Activated naive CD4-positive, alpha-beta T cell treated with anti-CD3 and anti-CD28 coated beads for 36 hours (primary cell): Measurements from ENCODE around the gene ZXDC. TPM values are rescaled to one million over a fixed set of nuclear protein-coding genes. Genes with fewer than 3 reads are reported as not detected.

Source experiments
- CTCF ChIA-PET: fragments of 350-600 bp; sonication (Branson Sonifier 250); formaldehyde crosslinking; loops from one replicate; lab custom pipeline; 2021; ENCODE audit warnings: antibody characterized with exemption; lab: Charles Lee
- DNase-seq: peaks from one replicate; pipeline ENCODE4 v3.0.0-alpha.2; 2020
- H3K27ac Mint-ChIP-seq: one replicate; pipeline ENCODE4 v1.8.0; 2021; ENCODE audit warnings: mild to moderate bottlenecking, mixed read lengths
- H3K27me3 Mint-ChIP-seq: one replicate; pipeline ENCODE4 v1.8.0; 2021; ENCODE audit warnings: low read depth, mixed read lengths
- H3K36me3 Mint-ChIP-seq: one replicate; pipeline ENCODE4 v1.8.0; 2021; ENCODE audit warnings: low read depth, mixed read lengths
- H3K4me1 Mint-ChIP-seq: one replicate; pipeline ENCODE4 v1.8.0; 2021; ENCODE audit warnings: low read depth, mixed read lengths
- H3K4me3 Mint-ChIP-seq: one replicate; pipeline ENCODE4 v1.8.0; 2021; ENCODE audit warnings: mild to moderate bottlenecking, moderate library complexity, mixed read lengths
- H3K9me3 Mint-ChIP-seq: one replicate; pipeline ENCODE4 v1.8.0; 2021; ENCODE audit warnings: mixed read lengths
- intact Hi-C: fragments of 100-400 bp; cut with micrococcal nuclease; formaldehyde crosslinking; loops from one replicate; pipeline ENCODE4 v1.15.1; 2023
- total RNA-seq, 2 experiments: library from RNA; stranded (reverse); gene quantifications; one replicate each; pipeline ENCODE4 v1.2.3, GENCODE V29; 2021

ZXDC gene
- total RNA-seq, 2 experiments from 2014 or later: 23.9 TPM

GRCh38 chr3:126394179-126394976 lies 81.3 kb downstream of the ZXDC start, which contains the start of gene CFAP100:
TSS of gene CFAP100 (plus strand) at chr3:126394909. CDS start at chr3:126396001, 1,092 bp downstream.
- Mint-ChIP-seq H3K4me3 (no peak within 1 kb of the TSS), H3K27me3 (peaks cover 46% of the 10 kb centered on the region), H3K27ac (no peak within 1 kb of the TSS), H3K36me3 (no peaks in the 10 kb centered on the region), H3K9me3 (no peaks in the 10 kb centered on the region), H3K4me1 (peaks cover 3% of the 10 kb centered on the region)
- intact Hi-C loops: no loop called here
- CTCF ChIA-PET: no interaction called here
- no peak for DNase-seq

- H3K27me3 Mint-ChIP-seq: peaks cover 50% of the 10 kb centered on the region
- DNase-seq: no peak
- CTCF ChIA-PET: interaction anchor here (1.5 kb wide), 1 partner anchor 148 kb away, joined by 4 read pairs; no protein-coding TSS in a partner anchor
- H3K4me3 Mint-ChIP-seq: no peak overlapping the region
- no peaks in the 10 kb centered on the region for H3K36me3 Mint-ChIP-seq
- H3K4me1 Mint-ChIP-seq: peaks cover 3% of the 10 kb centered on the region
- no peaks in the 10 kb centered on the region for H3K9me3 Mint-ChIP-seq
- no peak overlapping the region for H3K27ac Mint-ChIP-seq
- intact Hi-C loops: no loop called here
Measured at GRCh38 chr3:126393563-126393962, 82.1 kb downstream of the ZXDC start.

- no peaks in the 10 kb centered on the region for H3K9me3 Mint-ChIP-seq
- no peak for DNase-seq
- no peak overlapping the region for H3K27ac Mint-ChIP-seq
- CTCF ChIA-PET: interaction anchor here (1.0 to 1.5 kb wide), 2 partner anchors 10 to 146 kb away, joined by 3 to 4 read pairs; no protein-coding TSS in a partner anchor
- peaks cover 56% of the 10 kb centered on the region for H3K27me3 Mint-ChIP-seq
- peaks cover 3% of the 10 kb centered on the region for H3K4me1 Mint-ChIP-seq
- intact Hi-C loops: no loop called here
- H3K4me3 Mint-ChIP-seq: no peak overlapping the region
- no peaks in the 10 kb centered on the region for H3K36me3 Mint-ChIP-seq
Measured at GRCh38 chr3:126392246-126392645, 83.4 kb downstream of the ZXDC start.

GRCh38 chr3:126391631-126392030 lies 84.1 kb downstream of the ZXDC start:
- intact Hi-C loops: no loop called here
- Mint-ChIP-seq H3K27me3 (peaks cover 58% of the 10 kb centered on the region), H3K36me3 (no peaks in the 10 kb centered on the region), H3K4me3 (no peak overlapping the region), H3K27ac (no peak overlapping the region), H3K4me1 (peaks cover 3% of the 10 kb centered on the region), H3K9me3 (no peaks in the 10 kb centered on the region)
- DNase-seq: no peak
- CTCF ChIA-PET: no interaction called here

GRCh38 chr3:126390751-126391150 lies 84.9 kb downstream of the ZXDC start:
- H3K27me3 Mint-ChIP-seq: peaks cover 62% of the 10 kb centered on the region
- no peak overlapping the region for H3K27ac Mint-ChIP-seq
- CTCF ChIA-PET: no interaction called here
- peaks cover 3% of the 10 kb centered on the region for H3K4me1 Mint-ChIP-seq
- DNase-seq: no peak
- H3K4me3 Mint-ChIP-seq: no peak overlapping the region
- H3K9me3 Mint-ChIP-seq: no peaks in the 10 kb centered on the region
- intact Hi-C loops: no loop called here
- H3K36me3 Mint-ChIP-seq: no peaks in the 10 kb centered on the region

GRCh38 chr3:126390201-126390600 lies 85.5 kb downstream of the ZXDC start:
- intact Hi-C loops: no loop called here
- Mint-ChIP-seq H3K36me3 (no peaks in the 10 kb centered on the region), H3K27me3 (peaks cover 60% of the 10 kb centered on the region), H3K9me3 (no peaks in the 10 kb centered on the region), H3K4me3 (no peak overlapping the region), H3K27ac (no peak overlapping the region), H3K4me1 (peaks cover 3% of the 10 kb centered on the region)
- CTCF ChIA-PET: interaction anchor here (1.1 to 1.6 kb wide), 2 partner anchors 146 to 257 kb away, joined by 3 to 5 read pairs; no protein-coding TSS in a partner anchor
- DNase-seq: no peak

GRCh38 chr3:126389794-126390146 lies 85.9 kb downstream of the ZXDC start:
- CTCF ChIA-PET: interaction anchor here (1.1 to 1.6 kb wide), 3 partner anchors 146 to 256 kb away, joined by 3 to 10 read pairs (median 5); no protein-coding TSS in a partner anchor
- intact Hi-C loops: loop anchor here (1.0 to 10.0 kb wide), 6 partner anchors 130 to 645 kb away; no protein-coding TSS in a partner anchor
- H3K4me1 Mint-ChIP-seq: peaks cover 3% of the 10 kb centered on the region
- H3K4me3 Mint-ChIP-seq: no peak overlapping the region
- H3K27ac Mint-ChIP-seq: no peak overlapping the region
- H3K9me3 Mint-ChIP-seq: no peaks in the 10 kb centered on the region
- H3K27me3 Mint-ChIP-seq: peaks cover 60% of the 10 kb centered on the region
- no peak for DNase-seq
- no peaks in the 10 kb centered on the region for H3K36me3 Mint-ChIP-seq

- intact Hi-C loops: loop anchor here (1.0 to 10.0 kb wide), 6 partner anchors 130 to 644 kb away; no protein-coding TSS in a partner anchor
- H3K4me3 Mint-ChIP-seq: no peak overlapping the region
- DNase-seq: peak; percentile 59
- CTCF ChIA-PET: interaction anchor here (0.9 to 1.6 kb wide), 6 partner anchors 28 to 256 kb away, joined by 3 to 10 read pairs (median 5); no protein-coding TSS in a partner anchor
- H3K27ac Mint-ChIP-seq: no peak overlapping the region
- peaks cover 60% of the 10 kb centered on the region for H3K27me3 Mint-ChIP-seq
- H3K4me1 Mint-ChIP-seq: peaks cover 3% of the 10 kb centered on the region
- no peaks in the 10 kb centered on the region for H3K9me3 Mint-ChIP-seq
- no peaks in the 10 kb centered on the region for H3K36me3 Mint-ChIP-seq
Measured at GRCh38 chr3:126389112-126389793, 86.4 kb downstream of the ZXDC start.

Other genes with a start within 250 kb of the ZXDC start
- under 1 TPM; 0.62 to 0.89 TPM for gene KLF15, start 118.5 kb downstream of the ZXDC start, total RNA-seq
- gene CFAP100, start 81.0 kb downstream of the ZXDC start, total RNA-seq: not detected
- gene UROC1, start 41.9 kb upstream of the ZXDC start, total RNA-seq: not detected
- gene CHST13, start 48.3 kb upstream of the ZXDC start, total RNA-seq: not detected
- gene C3orf22, start 83.0 kb upstream of the ZXDC start, total RNA-seq: not detected
- gene TXNRD3, start 179.2 kb upstream of the ZXDC start, total RNA-seq: 1 to 10 TPM; 3.1 to 4.6 TPM
- 10 to 100 TPM; 17.2 to 17.7 TPM for gene CHCHD6, start 228.3 kb upstream of the ZXDC start, total RNA-seq